GM18511 (cell line): ENCODE measurements around the gene SMARCC1.

Experiments
- ATAC-seq: cut with Tn5 transposase; IDR thresholded peaks from one replicate; pipeline ENCODE4 v1.9.1; 2021; ENCODE audit warnings: mild to moderate bottlenecking, moderate library complexity; ENCODE audit not compliant: unreplicated experiment

Gene SMARCC1

DNA sequence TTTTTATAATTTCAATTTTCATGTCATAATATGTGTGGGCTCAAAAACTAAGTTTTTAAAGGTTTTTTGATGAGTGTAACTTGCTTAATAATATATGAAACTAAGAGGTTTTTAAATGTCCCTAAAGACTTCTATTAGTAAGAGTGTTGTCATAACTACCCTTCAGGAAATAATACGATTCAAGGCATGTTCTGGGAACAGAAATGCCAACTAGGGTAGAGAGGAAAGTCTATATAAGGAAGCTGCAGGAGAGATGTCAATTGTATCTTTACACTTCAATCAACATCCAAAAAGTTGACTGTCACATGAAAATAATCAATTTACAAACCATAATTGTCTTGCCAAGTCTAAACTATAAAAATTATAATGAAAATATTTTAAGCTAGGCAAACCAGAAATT, 76.3 kb downstream of the SMARCC1 start:
- no peak for ATAC-seq

DNA sequence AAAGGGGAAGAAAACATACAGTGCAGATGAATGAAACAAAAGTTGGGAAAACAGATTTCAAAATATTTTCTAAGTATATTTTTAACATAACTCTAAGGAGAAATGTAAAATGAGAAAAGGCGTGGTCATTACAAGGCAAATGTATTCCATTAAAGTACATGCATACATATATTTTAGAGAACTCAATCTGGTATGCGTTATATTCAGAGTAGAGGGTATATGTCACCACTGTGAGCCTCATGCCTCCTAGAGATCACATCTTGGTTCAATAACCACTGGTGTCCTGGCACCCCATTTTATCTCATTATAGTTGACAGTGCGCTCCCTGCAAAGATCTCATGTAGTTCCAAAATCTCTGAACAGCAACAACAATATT, 77.5 kb downstream of the SMARCC1 start:
- no peak for ATAC-seq

DNA sequence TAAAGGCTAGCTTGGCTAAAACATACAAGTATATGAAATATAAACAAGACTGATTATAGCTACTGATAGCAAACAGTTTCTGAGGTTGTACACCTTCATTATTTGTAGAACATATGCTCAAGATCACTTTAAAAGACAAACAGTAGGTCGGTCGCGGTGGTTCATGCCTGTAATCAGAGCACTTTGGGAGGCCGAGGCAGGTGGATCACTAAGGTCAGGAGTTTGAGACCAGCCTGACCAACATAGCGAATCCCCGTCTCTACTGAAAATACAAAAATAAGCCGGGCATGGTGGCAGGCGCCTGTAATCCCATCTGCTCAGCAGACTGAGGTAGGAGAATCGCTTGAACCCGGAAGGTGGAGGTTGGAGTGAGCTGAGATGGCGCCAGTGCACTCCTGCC, 80.3 kb downstream of the SMARCC1 start:
- ATAC-seq = no peak

DNA sequence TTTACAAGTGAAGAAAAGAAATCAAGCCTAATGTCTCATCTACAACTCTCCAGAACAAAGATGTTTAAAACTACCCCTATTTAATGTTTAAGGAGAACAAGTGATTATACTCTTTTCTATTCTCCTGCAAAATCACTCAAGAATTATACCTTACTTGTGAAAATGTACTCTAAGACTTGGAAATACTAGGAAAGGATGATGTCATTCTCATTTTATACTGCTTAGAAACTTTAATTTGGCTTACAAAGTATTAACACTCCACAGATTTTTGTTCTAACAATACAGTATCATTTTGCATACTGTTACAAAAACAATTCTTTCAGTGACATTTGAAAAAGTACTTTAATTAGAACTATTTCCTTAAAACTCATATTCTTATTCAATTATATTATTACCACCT, 89.5 kb downstream of the SMARCC1 start:
- no peak for ATAC-seq

DNA sequence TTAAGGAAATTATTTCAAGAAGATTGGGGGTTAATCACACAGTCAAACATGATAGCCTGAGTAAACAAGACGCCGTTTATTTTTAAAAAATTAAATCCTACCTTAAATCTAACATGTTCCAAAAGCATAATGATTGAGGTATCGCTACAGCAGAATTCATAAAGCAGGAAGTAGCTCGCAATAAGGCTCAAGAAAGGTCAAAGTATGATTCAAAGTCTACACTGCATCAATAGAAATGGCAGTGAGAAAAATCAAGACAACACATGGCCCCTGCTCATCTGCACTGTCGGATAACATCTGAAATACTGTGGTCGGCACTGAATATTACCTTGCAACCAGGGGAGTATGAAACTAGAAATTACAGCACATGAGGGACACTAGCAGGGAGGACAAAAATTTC, 93.2 kb downstream of the SMARCC1 start:
- ATAC-seq = no peak

DNA sequence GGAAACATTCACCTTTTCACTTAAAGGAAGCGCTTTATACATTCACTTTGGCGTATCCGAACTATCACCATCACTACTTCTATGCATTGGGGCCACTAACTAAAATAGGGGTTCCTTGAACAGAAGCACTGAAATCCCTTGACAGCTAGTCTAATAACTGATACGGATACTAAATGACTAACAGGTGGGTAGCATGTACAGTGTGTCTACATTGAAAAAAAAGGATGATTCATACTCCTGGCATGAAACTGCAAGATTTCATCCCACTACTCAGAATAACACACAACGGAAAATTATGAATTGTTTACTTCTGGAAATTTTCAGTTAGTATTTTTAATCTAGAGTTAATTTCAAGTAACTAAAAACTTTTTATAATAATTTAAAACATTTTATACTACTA, 96.7 kb downstream of the SMARCC1 start:
- no peak for ATAC-seq

DNA sequence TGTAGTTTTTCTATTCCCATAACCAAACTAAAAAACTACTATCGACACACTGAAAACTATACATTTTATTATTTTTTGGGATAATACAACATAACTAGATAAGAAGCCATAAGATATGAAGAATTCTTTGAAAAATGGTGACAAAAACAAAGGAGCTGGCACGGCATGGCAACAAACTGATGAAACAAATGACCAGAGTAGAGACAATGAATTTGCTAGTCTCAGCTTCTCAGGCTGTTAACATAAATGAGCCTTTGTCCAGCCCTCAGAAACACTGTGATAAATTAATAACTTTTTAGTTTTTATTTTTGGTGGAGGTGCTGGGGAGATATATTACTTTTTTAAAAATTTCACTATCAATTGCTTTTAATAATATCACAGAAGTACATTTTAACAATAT, 100.7 kb downstream of the SMARCC1 start:
- no peak for ATAC-seq

DNA sequence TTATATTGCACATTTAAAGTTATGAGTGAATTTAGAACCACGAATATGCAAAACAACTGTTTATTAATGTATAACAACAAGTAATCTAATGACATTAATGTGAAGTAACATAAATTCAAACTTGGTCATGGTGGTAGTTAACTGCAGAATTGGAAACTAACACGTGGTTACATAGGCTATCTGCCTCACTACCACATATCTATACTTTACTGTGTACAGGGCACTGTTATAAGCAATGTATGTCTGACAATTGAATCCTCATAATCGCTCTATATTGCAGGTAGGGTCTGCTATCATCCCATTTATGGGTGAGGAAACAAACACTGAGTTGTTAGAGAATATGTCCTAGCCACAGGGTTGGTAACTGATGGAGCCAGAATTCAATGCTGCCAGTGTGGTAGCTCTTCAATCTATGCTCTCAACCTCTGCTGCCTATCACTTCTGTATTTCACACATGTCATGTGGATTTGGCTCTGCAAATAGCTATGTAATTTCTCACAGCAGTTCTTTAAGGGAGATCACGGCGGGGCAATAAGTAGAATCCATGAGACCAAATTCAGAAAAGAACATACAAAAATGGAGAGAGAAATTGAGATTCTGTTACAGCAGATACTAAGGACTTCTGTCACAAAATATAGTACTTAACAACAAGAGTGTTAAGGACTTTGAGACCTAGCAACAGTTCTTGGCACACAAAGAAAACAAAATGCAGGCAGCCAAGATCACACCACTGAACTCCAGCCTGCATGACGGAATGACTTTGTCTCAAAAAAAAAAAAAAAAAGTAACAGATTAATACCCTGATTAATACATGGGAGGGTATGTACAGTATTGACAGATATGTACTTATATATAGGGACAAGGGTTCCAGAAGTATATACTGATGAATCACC, 103.0 kb downstream of the SMARCC1 start:
- ATAC-seq = no peak

DNA sequence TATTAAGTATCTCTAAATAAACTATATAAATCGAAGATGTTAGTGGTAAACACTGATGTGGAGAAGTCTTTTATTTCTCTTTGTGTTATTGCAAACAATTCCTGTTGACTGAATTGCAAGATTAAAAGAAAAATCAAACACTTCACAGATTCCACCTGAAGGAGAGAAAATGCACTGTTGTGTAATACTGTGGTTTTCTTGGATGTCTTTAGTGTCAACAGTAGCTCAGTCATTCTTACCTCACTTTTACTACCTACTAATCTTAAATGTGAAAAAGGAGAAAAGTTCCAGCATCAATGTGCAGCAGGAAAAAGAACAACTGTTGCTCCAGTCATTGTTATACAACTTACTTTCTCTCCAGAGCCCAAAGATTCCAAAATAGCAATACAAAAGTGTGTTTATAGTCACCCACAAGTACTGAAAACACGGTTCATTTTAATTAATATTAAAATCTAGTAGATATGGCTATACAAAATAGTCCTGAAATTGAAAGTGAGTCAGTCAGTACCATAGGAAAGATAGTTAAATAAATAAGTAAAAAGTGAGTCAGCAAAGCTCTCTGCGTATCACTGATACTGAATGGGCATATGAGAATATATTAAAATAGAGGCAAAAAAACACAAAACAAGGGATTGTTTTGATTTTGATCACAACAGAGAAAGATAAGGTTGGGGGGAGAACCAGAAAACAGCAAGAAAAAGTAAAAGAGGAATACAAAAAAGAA, 112.5 kb downstream of the SMARCC1 start:
- no peak for ATAC-seq

DNA sequence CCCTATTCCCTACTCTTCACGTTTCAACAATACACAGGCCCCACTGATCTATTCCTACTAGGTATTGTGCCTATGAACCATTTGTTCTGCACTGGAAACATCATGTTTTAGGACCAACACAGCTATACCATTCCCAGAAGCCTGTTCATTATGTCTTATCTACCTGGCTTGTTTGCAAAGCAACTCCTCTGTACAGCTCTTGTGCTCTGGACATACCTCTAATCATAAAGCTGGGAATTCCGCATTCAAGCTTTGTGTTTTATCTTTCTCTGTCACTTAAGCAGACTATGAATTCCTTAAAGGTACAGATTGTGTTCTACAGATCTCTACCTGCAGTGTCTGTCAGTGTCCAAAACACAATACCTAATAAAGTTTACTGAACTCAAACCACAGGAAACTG, 115.6 kb downstream of the SMARCC1 start:
- ATAC-seq = no peak

DNA sequence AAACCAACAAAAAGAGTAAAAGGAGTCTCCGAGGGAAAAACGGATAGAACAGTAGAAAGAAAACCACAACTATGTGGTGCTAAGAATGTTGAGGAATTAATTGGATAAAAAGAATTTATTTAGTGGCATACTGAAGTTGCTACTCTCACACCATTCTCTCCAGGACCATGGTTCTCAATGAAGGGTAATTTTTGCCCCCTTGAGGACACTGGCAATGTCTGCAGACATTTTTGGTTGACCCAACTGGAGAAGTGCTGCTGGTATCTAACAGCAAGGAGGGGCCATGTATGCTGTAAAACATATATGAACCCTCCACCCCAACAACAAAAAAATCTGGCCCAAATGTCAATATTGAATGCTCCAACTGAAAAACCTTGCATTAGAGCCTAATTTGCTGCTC, 117.2 kb downstream of the SMARCC1 start:
- ATAC-seq = no peak

DNA sequence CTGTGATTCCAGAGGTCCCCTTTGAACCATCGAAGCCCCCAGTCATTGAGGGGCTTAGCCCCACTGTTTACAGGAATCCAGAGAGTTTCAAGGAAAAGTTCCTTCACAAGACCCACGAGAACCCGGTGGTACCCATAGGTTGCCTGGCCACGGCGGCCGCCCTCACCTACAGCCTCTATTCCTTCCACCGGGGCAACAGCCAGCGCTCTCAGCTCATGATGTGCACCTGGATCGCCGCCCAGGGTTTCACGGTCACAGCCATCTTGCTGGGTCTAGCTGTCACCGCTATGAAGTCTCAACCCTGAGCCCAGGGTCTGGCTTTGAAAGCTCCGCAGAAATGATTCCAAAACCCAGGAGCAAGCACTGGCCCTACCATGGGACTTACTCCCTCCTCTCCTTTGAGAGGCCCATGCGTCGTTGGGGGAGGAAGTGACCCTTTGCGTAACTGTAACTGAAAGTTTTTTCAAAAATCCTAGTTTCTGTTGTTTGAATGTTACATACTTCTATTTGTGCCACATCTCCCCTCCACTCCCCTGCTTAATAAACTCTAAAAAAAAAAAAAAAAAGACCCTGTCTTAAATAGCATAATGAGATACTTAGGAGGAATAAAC, 118.0 kb downstream of the SMARCC1 start:
- no peak for ATAC-seq

DNA sequence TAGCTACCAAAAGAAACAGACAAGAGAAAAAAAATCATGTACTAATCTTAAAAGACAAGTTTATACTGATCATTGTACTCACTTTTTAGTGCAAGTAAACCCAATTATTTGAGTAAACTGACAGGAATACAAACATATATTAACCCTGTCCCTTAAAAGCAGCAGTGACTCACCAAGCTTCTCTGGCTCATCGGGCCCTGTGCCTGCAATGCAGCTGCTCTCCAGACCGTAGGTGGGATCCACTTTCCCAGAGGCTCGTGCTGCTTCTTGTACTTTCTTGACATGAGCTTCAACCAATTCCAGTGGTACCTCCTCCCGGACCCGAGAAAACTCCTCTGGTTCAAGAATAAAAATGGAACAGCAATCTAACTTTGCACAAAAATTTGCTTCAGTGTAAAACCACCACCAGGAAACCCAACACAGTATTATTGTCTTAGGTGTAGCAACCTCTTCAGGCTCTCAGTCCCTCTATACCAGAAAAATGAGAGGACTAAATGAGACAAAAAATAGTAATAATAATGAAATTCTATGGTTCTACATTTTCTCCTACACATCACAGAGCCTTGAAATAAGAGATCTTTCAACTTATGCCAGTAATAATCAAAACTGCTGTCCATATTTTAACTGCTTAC, 120.5 kb downstream of the SMARCC1 start:
- ATAC-seq = no peak

DNA sequence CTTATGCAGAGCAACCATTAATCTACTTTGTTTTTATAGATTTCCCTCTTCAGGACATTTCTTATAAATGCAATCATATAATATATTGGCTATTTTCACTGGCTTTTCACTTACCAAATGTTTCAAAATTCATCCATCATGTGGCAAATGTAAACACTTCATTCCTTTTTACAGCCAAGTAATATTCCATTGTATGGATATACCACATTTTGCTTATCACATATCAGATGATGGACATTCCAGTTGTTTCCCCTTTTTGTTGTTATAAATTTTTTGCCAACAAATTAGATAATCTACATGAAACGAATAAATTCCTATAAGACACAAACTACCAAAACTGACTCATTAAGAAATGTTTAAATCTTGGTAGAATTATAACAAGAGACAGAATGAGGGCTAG, 123.2 kb downstream of the SMARCC1 start:
- no peak for ATAC-seq

DNA sequence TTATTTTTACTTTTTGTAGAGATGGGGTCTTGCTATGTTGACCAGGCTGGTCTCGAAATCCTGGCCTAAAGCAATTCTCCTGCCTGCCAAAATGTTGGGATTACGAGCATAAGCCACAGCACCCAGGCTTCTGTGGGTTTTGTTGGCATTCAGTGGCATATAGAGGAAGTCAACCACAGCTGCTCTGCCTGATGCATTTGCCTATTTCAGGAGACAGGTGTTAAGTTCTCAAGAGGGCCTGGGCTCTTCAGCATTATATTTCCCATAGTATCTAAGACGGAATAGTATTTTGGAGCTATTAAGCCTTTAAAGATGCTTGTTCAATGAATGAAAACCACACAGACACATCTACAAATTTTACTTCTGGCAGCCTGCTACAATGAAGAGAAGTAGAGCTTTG, 129.6 kb downstream of the SMARCC1 start:
- ATAC-seq = no peak

DNA sequence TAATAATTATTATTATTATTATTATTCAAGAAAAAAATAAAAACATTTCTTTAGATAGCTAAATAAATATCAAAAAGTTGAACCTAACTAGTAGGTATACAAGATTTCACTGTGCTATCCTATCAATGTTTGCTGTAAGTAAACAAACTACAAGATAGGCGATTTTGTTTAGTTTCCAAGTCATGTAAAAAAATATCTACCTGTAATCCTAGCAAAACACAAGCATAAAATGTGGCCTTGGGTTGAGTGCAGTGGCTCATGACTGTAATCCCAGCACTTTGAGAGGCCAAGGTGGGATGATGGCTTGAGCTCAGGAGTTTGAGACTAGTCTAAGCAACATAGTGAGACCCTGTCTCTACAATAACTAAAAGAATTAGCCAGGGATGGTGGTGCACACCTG, 131.4 kb downstream of the SMARCC1 start:
- no peak for ATAC-seq

DNA sequence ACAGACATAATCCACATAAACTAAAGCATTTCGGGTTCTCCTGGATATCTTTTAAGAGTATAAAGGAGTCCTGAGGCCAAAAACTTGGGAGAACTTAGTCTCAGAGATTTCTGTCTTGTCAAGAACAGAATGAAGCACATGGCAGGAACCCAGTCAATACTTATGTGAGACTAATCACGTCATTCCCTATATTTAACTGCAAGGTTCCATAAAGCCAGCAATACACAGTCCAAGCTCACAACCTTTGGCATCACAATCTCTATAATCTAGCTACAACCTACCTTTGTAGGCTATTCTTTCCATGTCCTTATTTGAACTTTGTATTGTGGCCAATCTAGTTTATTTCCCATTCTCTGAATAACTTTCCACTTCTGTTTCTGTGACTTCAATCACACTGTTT, 134.1 kb downstream of the SMARCC1 start:
- ATAC-seq = no peak

DNA sequence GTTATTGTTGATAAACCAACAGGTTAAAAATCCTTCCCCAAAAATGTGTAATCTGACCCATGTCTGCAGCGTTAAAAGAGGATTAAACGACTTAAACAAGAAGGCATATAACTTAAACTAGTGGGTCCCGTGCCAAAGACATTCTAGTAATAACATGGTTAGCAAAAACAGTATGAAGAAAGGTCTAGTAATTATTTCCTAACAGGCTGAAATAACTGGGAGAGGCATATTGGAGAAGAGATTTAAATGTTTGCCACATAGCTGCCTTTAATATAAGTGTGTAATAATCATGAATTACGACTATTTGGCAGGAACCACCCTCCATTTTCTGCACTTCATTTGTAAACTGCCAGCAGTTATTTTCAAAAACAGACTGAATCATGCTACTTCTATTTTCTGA, 135.3 kb downstream of the SMARCC1 start:
- ATAC-seq = no peak

DNA sequence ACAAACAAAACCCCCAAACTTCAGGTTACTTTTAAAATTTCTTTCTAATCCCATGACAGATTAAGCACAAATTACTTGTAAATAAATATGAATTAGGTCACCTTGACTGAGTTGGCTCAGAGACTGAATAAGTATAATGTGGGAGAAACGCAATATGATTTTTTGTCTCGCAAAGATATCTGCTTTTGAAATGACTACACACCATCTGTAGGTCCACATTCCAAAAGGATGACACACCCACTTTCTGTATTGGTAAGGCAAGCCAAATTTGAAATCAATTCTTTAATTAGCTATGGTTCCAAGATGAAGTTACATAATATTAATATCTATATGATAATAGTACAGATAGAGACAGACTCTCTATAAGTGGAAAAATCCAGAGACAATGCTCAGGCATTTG, 136.1 kb downstream of the SMARCC1 start:
- ATAC-seq = no peak

DNA sequence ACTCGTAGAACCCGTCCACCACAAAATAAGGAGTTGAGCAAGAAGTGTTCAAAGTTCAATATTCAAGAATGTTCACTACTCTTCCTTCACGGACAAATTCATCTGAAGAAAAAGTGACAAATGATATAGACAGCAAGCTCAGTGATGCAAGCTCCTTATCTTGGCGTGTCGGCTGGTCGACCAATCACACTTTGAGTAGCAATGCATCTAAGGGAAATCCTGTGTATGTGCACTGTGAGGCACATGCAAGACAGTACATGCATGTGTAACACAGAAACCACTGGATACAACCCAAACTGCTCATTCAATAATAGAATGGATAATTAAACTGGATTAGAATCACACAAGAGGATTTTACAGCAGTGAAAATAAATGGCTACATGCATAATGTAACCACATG, 138.6 kb downstream of the SMARCC1 start:
- ATAC-seq = no peak

DNA sequence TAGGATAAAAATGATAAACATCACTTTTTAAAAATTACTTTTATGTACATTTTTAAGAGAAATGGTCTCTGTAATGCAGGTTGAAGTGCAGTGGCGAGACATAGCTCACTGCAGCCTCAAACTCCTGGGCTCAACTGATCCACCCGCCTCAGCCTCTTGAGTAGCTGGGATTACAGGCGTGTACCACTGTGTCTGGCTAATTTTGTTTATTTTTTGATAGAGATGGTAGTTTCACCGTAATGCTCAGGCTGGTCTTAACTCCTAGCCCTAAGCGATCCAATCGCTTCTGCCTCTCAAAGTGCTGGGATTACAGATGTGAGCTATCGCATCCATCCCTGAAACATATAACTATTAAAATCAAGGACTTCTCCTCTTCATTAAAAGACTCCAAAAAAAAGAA, 140.0 kb downstream of the SMARCC1 start:
- ATAC-seq = no peak

DNA sequence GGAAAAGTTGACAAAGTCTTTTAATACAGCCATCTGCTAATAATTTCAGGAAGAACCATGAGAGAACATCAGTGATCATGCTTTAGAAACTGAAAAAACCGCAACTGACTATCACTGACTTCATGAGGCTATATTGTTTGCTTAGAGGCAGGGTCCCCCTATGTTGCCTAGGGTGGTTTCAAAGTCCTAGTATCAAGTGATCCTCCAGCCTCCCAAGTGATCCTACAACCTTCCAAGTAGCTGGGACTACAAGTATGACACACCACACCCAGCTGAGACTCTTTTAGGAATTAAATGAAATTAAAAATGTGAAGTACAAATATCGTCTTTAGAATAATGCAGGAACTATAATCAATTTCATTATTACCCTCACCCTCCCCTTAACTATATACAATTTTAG, 144.8 kb downstream of the SMARCC1 start:
- ATAC-seq = no peak
